Subcutaneous abdominal adipose tissue (tissue), 5 donors: ENCODE measurements around the gene MYT1.

Source experiments
- H3K27ac ChIP-seq: one replicate; pipeline ENCODE4 v1.7.0; 2013; ENCODE audit warnings: low read depth, mild to moderate bottlenecking, inconsistent platforms, low read length, moderate library complexity
- H3K27me3 ChIP-seq, 5 donors: one replicate each; pipeline ENCODE4 v1.7.0; 2013; ENCODE audit warnings: low read length in 5 of 5, inconsistent platforms in 1 of 5; ENCODE audit not compliant: control insufficient read depth in 5 of 5, insufficient read depth in 4 of 5
- H3K36me3 ChIP-seq, 5 donors: one replicate each; pipeline ENCODE4 v1.7.0; 2013; ENCODE audit warnings: low read length in 5 of 5; ENCODE audit not compliant: control insufficient read depth in 5 of 5, insufficient read depth in 5 of 5
- H3K4me1 ChIP-seq, 5 donors: one replicate each; pipeline ENCODE4 v1.7.0; 2013; ENCODE audit warnings: low read length in 5 of 5, mild to moderate bottlenecking in 3 of 5, moderate library complexity in 1 of 5; ENCODE audit not compliant: control insufficient read depth in 5 of 5, insufficient read depth in 5 of 5
- H3K4me3 ChIP-seq, 5 donors: one replicate each; pipeline ENCODE4 v1.7.0; 2013; ENCODE audit warnings: low read length in 5 of 5, low read depth in 1 of 5
- H3K9ac ChIP-seq, 5 donors: one replicate each; pipeline ENCODE4 v1.7.0; 2013; ENCODE audit warnings: low read length in 5 of 5, mild to moderate bottlenecking in 4 of 5, moderate library complexity in 3 of 5
- H3K9me3 ChIP-seq, 5 donors: one replicate each; pipeline ENCODE4 v1.7.0; 2013; ENCODE audit warnings: low read length in 5 of 5; ENCODE audit not compliant: control insufficient read depth in 5 of 5
- donor health status: healthy.
- donor health status: healthy.
- donor health status: healthy.
- donor health status: healthy.
- donor health status: healthy.

Gene MYT1

DNA sequence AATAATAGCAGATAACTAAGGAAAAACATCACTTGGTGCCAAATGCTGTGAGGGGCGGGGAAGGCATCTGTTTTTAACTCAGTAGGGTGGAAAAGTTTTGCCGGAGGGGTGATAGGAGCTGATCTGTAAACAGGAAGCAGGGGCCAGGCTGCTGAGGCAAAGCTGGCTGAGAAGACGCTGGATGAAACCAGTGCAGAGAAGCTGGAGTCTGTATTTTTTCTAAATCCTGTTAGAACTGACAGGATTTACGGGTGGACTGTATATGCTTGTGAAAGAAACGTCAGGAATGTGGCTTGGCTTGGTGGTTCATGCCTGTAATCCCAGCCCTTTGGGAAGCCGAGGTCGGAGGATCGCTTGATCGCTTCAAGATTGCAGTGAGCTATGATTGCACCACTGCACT, 96.9 kb downstream of the MYT1 start:
- Histone ChIP-seq H3K27me3 (no peaks in the 10 kb centered on the region), H3K9me3 (no peaks in the 10 kb centered on the region), H3K36me3 (peaks cover 0 to 24% (median 4%) of the 10 kb centered on the region in 5 donors), H3K4me3 (peak overlapping the region; percentile 30 to 54 (median 34)), H3K27ac (peak overlapping the region; percentile 9), H3K4me1 (peaks cover 9 to 64% (median 52%) of the 10 kb centered on the region in 5 donors), H3K9ac (peak overlapping the region in 4 of 5 donors; percentile 34 to 67 (median 55))

DNA sequence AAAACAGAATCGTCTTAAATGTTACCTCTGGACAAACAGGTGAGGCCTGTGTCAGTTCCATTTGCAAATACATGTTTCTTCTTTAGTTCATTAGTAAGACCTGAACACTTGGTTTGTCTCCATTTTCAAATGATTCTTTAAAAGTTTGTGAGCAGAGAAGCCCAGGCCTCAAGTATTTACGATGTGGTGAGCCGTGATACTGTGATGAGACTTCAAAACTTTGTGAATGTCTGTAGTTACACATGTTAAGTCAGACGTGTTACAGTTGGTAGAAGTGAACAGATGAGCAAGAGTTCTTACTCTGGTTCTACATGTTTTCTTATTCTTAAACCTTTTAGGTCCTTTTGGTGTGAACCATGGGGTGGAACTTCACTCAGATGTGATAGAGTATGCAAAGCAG, 99.8 kb downstream of the MYT1 start:
- Histone ChIP-seq H3K36me3 (peaks cover 5 to 35% (median 10%) of the 10 kb centered on the region in 5 donors), H3K4me3 (no peak overlapping the region), H3K9ac (no peak overlapping the region), H3K4me1 (peaks cover 1 to 39% (median 32%) of the 10 kb centered on the region in 5 donors), H3K9me3 (no peaks in the 10 kb centered on the region), H3K27me3 (no peaks in the 10 kb centered on the region), H3K27ac (no peak overlapping the region)

DNA sequence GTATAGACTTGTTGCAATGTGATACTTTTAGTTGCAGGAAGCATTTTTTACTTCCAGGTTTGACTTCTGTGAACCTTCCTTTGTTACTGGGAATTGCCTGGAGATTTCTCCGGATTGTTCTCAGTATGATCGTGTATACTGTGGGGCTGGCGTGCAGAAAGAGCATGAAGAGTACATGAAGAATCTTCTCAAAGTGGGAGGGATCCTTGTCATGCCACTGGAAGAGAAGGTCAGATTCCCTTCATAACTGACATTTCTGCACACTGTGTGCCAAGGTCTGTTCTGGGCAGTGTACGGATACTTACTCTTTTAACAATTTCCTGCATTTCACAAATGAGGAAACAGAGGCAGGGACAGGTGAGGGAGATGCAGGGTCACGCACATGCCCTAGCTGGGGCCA, 100.9 kb downstream of the MYT1 start:
- Histone ChIP-seq H3K36me3 (peaks cover 5 to 37% (median 13%) of the 10 kb centered on the region in 5 donors), H3K9ac (no peak overlapping the region), H3K4me1 (peaks cover 5 to 33% (median 28%) of the 10 kb centered on the region in 5 donors), H3K27ac (no peak overlapping the region), H3K4me3 (no peak overlapping the region), H3K9me3 (no peaks in the 10 kb centered on the region), H3K27me3 (no peaks in the 10 kb centered on the region)

DNA sequence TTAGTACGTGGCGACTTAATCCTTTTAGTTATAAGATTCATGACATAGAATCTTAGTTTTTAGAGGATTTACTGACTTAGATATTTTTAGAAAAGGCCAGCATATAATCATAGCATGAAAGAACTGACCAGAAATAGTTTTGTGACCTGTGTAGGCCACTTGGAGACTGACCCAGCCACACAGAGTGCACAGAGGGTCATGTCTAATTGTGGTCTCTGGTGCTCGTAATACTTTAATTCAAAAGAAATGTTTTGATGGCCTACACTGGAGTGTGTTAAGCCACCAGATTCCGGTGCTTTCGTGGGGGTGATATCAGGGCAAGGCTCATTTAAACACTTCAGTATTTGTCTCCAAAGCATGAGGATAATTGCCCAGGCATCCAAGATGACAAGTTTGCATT, 102.7 kb downstream of the MYT1 start:
- no peaks in the 10 kb centered on the region for H3K9me3 ChIP-seq
- peaks cover 5 to 45% (median 22%) of the 10 kb centered on the region in 5 donors for H3K36me3 ChIP-seq
- H3K4me1 ChIP-seq: peaks cover 5 to 15% (median 13%) of the 10 kb centered on the region in 5 donors
- H3K27ac ChIP-seq: no peak overlapping the region
- no peak overlapping the region for H3K4me3 ChIP-seq
- no peak overlapping the region for H3K9ac ChIP-seq
- no peaks in the 10 kb centered on the region for H3K27me3 ChIP-seq

- Histone ChIP-seq H3K9ac (no peak overlapping the region), H3K9me3 (no peaks in the 10 kb centered on the region), H3K4me3 (no peak overlapping the region), H3K27me3 (no peaks in the 10 kb centered on the region), H3K36me3 (peaks cover 5 to 48% (median 25%) of the 10 kb centered on the region in 5 donors), H3K4me1 (peaks cover 3 to 10% (median 7%) of the 10 kb centered on the region in 5 donors), H3K27ac (no peak overlapping the region)
Measured at GRCh38 chr20:64268174-64268573, 103.9 kb downstream of the MYT1 start.

DNA sequence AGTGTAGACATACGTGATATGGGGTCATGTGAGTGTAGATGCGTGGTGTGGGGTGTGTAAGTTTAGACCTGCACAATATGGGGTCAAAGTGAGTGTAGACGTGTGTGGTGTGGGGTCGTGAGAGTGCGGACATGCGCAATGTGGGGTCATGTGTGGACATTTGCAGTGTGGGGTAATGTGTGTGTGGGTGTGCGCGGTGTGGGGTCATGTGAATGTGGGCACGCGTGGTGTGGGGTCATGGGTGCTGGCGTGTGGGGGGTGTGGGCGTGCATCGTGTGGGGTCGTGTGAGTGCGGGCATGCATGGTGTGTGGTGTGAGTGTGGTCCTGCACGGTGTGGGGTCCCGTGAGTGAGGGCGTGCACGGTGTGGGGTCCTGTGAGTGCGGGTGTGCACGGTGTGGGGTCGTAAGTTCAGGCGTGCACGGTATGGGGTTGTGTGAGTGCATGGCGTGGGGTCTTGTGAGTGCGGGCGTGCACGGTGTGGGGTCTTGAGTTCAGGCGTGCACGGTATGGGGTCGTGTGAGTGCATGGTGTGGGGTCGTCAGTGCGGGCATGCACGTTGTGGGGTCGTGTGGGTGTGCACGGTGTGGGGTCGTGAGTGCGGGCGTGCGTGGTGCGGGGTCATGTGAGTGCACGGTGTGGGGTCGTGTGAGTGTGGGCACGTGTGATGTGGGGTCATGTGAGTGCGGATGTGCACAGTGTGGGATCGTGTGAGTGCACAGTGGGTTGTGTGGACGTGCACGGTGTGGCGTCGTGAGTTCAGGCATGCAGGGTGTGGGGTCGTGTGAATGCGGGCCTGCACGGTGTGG, 105.6 kb downstream of the MYT1 start:
- H3K36me3 ChIP-seq: peaks cover 17 to 55% (median 30%) of the 10 kb centered on the region in 5 donors

DNA sequence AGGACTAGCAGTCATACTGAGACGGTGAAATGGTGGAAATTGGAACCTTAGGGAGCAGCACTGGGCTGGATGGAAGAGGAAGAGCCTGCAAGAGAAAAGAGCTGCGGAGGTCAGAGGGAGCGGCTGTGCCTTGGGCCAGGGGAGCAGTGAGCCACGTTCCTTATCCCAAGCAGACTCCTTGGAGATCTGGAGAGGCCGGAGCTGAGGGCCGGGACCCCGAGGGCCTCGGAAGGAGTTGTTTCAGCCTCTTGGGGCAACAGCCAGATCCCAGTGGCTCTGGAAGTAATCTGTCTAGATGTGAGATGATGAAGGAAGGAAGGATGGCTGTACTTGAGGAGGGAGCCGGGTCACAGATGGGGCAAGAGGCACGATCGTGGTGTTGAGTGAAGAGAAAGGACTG, 107.4 kb downstream of the MYT1 start:
- no peaks in the 10 kb centered on the region for H3K9me3 ChIP-seq
- H3K9ac ChIP-seq: no peak overlapping the region
- H3K4me3 ChIP-seq: no peak overlapping the region
- no peaks in the 10 kb centered on the region for H3K27me3 ChIP-seq
- H3K4me1 ChIP-seq: peaks cover 0 to 3% (median 0%) of the 10 kb centered on the region in 5 donors
- no peak overlapping the region for H3K27ac ChIP-seq
- H3K36me3 ChIP-seq: peaks cover 22 to 44% (median 31%) of the 10 kb centered on the region in 5 donors

More for the DNA sequence above, 105.6 kb downstream of the MYT1 start:
- H3K27ac ChIP-seq: no peak overlapping the region
- H3K9me3 ChIP-seq: no peaks in the 10 kb centered on the region
- peaks cover 3 to 10% (median 7%) of the 10 kb centered on the region in 5 donors for H3K4me1 ChIP-seq
- H3K27me3 ChIP-seq: no peaks in the 10 kb centered on the region
- no peak overlapping the region for H3K4me3 ChIP-seq
- no peak overlapping the region for H3K9ac ChIP-seq

GRCh38 chr20:64273109-64273508, 108.9 kb downstream of the MYT1 start:
- Histone ChIP-seq H3K9me3 (no peaks in the 10 kb centered on the region), H3K4me1 (peaks cover 0 to 3% (median 0%) of the 10 kb centered on the region in 5 donors), H3K9ac (no peak overlapping the region), H3K36me3 (peaks cover 17 to 46% (median 33%) of the 10 kb centered on the region in 5 donors), H3K27me3 (no peaks in the 10 kb centered on the region), H3K4me3 (no peak overlapping the region), H3K27ac (no peak overlapping the region)

GRCh38 chr20:64276817-64277216, 112.6 kb downstream of the MYT1 start:
- no peaks in the 10 kb centered on the region for H3K9me3 ChIP-seq
- no peak overlapping the region for H3K27ac ChIP-seq
- no peak overlapping the region for H3K9ac ChIP-seq
- H3K4me1 ChIP-seq: no peaks in the 10 kb centered on the region
- no peak overlapping the region for H3K4me3 ChIP-seq
- H3K36me3 ChIP-seq: peaks cover 17 to 26% (median 23%) of the 10 kb centered on the region in 5 donors
- H3K27me3 ChIP-seq: no peaks in the 10 kb centered on the region

GRCh38 chr20:64277571-64278316, 113.5 kb downstream of the MYT1 start:
- H3K4me1 ChIP-seq: no peaks in the 10 kb centered on the region
- H3K36me3 ChIP-seq: peaks cover 17 to 20% (median 19%) of the 10 kb centered on the region in 5 donors
- H3K27ac ChIP-seq: no peak overlapping the region
- H3K9me3 ChIP-seq: no peaks in the 10 kb centered on the region
- no peak overlapping the region for H3K4me3 ChIP-seq
- H3K9ac ChIP-seq: no peak overlapping the region
- H3K27me3 ChIP-seq: no peaks in the 10 kb centered on the region
